Anterior cingulate cortex (tissue), 58 donors: ENCODE measurements around the gene LIPA.
"Not testable (repeated sequence)": the region's sequence is repeated elsewhere in the genome, so short reads cannot be mapped to it uniquely, and the experiment has no call there.

Experiments
- DNase-seq, 58 donors: peaks; one replicate each; lab custom pipeline; 2025; lab: John Stamatoyannopoulos, UW

Gene LIPA

DNA sequence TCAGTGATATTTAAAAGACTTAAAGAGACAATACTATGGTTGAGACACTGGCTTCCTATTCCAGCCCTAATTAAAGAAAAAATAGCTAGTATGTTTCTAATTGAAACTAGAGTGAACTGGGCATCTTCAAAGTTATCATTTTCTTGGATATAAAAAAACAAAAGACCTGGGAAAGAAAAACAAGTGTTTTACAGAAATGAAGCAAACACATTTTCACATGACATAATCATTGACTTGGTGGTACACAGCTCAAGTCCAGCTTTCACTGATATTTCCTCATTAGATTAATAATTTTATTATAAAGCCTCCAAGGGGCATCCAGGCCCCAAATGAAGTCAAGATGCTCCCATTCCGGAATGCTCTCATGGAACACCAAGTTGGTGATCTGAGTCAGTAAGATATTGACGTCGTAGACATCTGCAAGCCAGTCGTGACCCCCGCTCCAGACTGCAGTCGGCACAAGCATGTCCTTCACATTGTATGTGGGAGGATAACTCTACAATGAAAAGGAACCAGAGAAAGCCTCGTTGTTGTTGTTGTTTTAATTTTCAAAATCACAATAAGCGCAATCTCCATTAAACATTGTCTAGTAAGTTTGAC, 36.9 kb downstream of the LIPA start:
- no peak for DNase-seq

DNA sequence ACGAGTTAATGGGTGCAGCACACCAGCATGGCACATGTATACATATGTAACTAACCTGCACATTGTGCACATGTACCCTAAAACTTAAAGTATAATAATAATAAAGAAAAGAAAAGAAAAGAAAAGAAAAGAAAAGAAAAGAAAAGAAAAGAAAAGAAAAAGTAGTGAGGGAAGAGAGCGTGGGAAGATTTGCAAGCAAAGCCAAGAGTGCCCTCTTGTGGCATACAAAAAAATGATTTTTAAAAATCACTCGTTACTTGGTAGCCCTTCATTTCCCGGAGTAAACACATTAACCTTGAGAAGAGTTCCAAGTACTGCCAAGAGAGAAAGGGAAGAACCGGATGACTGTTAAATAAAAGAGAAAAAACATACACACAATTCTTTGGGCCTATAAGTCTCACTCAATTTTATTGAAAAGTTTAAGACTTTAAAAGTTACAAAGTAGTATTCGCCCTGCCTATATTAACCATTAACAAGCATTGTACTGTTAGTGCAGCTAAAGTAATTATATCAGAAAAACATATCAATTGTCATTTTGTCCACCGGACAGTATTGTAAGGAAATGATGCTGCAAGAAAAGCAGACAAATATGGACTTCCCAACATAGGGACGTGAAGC, 38.3 kb downstream of the LIPA start:
- DNase-seq = peak in 2 of 58 donors; percentile 33 to 48

DNA sequence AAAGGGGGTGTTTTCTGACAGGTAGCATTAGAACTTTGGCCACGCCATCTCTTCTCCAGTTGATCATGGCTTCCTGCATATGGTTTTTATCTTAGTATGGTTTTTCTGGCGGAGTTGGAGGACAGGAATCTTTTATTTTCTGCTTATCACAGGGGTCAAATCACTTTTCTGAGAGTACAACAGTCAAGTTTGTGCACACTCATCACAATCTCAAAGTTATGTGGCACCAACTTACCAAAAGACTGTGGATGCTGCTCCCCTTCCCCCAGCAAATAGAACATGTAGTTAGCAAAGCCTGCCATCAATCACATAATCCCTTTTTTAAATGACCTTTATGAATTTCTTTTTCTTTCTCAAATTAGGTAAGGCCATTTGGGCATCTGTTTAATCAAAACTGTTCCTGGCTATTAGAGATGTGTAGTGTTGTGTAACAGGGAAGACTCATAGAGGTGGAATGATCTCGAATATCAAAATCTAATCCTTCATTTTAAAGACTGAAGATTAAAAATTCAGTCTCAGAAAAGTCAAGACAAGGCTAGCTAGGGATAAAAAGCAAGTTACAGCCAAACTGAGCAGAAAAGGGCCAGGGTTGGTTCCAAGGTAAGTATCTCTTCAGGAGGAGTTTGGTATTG, 40.7 kb downstream of the LIPA start:
- no peak for DNase-seq

DNA sequence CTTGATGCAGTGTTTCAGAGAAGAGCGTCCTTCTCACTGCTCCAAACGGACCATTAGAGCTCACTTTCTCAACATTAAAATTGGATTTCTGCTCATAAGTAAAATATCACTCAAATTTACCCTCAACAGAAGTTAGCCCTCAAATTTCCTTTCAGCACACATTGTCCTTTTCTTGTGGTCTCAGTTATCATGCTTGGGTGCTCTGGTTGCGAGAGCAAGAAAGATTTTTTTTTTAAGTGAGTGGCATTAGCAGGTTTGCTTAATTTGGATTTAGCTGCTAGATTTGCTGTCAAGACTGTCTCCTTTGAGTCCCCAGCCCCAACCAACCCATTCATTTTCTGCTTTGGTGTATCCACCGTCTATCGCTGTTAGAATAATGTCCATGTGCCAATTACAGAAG, 41.9 kb downstream of the LIPA start:
- no peak for DNase-seq

DNA sequence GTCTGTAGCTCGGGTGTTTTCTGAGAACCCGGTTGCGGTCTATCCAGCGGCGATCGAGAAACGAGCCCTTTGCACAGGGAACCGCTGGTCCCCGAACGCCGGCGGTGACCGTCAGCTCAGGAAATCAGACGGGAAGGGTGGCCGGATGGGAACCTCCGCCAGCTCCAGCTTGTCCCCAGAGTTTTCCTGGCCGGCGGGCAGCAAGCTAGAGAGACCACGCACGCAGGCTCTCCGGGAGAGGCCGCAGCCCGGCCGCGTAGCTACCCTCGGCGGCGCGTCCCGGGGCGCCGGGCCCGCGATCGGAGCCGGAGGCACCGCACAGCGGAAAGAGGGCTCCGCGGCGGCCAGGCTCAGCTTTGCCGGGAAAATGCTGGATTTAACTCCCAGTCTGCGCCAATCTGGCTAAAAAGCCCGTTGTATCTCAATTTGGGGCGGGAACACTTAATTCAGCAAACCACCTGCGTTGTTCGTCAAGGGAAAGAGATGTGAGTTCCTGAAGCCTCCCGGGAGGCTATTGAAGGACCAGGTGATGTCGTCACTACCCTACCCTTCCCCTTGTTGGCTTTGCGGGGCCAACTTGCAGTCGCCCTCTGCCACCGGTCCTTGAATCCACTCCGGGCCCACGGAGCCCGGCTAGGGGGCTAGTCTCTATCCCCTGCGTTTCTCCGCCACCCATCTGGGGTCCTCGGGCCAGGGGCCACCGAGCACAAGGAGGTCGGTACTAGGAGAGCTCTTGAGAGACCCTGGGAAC, 43.6 kb downstream of the LIPA start:
- peak in 15 of 58 donors; percentile 7 to 68 (median 30) for DNase-seq

DNA sequence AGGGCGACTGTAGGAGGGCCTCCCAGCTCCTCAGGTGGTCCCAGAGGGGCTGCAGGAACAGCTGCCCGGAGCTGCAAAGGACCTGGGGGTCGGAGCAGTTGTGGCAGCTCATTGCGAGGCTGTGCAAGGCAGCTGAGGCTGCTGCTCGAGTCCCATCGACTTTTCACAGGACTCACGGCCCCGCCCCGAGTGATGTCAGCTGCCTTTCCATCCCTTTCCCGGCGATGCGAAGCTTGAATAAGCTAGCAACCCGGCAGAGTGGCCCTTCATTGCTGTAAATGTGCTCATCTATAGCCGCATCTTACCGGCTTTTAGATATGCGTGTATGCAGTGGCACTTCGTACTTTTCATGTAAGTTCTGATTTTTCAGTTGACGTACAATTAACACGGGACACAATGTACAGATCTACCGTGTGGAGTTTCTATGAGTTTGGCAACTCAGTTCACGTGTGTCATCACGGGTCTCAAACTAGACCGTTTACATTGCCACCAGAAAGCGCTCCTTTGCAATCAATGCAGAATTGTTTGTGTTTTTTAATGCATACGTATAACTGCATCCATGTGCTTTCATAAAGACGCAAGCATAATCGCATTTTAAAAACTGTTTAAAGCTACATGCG, 44.3 kb downstream of the LIPA start, which contains the start of gene CH25H:
Gene CH25H, minus strand, starts transcription at position 137 of the 620 bp plus-strand sequence. Its CDS starts 25 bp downstream, at position 112.
- peak in 55 of 58 donors; percentile 25 to 87 (median 69) for DNase-seq

DNA sequence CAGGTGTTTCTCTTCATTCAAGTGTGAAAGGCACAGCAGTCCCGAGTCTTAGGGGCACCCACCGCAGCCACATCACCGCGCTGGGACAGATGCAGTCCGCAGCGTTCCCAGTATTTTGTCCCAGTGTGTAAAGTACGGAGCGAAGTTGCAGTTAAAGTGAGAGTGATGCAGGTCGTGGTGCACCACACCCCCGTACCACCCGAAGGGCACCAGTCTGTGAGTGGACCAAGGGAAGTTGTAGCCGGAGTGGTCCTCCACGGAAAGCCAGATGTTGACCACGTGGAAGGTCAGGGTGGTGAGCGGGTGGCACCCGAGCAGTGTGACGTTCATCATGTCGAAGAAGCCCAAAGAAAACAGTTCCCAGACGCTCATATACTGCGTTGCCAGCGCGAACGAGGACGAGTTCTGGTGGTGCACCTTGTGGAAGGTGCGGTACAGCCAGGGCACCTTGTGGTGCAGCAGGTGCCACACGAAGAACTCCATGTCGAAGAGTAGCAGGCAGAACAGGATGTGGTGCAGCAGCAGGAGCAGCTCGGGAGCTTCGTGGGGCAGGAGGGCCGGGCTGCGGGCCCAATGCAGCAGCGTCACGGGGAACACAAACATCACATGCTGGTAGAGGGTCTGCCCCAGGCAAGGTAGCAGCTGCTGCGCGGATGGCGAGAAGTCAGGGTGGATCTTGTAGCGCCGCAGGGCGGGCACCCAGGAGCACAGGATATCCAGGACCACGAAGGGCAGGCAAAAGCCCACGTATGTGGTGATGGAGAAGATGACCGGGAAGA, 45.0 kb downstream of the LIPA start:
- peak in 19 of 58 donors; percentile 39 to 77 (median 64) for DNase-seq

DNA sequence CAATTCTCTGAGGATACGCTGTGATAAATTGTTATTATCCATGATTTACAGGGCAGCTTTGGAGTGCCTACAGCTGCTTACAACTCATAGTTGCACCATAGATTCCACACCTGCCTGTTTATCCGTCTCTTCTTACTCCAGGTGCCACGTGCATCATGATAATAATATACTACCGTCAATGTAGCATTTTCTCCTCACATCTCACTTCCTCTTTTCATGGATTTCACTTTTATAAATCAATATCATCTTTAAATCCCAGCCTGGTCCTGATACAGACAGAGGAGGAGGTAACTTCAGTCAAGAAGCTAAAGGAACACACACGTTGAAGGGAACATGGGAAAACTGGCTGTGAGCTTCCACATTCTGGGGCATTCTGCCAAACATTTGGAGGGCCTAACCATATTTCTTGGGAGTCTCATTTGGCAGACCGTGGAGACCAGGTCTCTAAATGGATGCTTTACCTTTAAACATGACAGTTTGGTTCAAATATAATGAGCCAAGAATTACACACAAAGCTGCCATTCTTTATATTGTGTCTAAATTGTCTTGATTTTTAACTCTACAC, 46.9 kb downstream of the LIPA start:
- DNase-seq = no peak

DNA sequence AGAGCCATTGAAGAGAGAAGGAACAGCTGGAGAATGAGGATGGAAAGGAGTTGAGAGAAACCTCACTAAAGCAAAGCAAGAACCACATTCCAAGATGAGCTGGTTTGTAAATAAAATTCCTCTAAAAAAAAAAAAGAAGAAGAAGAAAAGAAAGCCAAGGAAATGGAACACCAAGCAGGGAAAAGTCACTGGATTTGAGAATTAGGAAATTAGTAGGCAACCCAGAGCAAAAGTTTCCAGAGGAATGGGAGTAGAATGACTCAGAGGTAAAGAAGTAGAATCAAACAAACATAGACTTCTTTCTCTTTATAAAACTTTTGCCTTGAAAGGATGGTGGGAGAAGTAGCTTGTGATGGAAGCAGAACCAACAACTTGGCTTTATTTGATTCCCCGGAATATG, 48.3 kb downstream of the LIPA start:
- no peak for DNase-seq

DNA sequence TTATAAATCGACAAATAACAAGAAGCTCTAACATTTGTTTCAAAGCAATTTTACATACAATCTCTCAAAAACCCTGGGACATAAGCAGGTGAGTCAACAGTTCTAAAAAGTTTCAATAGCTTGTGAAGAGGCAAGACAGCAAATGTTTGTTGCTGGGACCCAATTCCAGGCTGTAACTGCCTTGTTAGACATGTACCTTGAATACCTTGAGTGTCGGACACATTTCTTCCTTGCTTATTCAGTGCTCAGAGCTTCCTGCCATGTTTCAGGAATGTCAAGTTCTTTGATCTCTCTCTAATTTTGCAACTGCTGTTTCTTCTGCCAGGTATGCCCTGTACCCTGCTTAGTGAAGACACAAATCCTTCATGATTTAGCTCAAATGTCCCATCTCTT, 49.5 kb downstream of the LIPA start:
- DNase-seq = no peak

DNA sequence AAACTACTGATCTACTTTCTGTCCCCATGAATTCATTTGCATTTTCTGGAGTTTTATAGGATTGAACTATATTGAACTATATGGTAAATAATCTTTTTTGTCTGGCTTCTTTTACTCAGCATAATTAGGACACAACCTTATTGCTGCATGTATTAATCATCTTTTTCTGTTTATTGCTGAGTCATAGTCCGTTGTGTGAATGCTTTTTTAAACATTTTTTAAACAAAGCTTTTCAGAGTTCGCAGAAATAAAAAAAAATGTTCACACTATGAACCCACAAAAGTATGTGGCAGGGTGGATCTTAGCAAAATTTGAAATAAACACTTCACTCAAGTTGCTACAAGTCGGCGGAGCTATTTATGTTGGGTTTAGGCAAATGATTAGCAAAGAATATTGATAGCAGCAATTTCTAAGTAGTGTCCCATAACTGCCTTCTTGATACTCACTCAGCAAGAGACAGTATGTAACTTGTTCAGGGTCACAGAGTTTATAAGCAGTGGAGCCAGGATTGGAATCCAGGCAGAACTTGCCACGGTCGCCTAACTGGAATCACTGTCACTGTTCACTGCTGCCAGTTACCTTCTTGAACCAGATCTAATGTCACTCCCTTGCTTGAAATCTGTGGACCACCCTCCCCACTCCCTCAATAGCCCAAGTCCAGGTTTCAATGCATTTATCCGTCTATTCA, 50.1 kb downstream of the LIPA start:
- DNase-seq = no peak

DNA sequence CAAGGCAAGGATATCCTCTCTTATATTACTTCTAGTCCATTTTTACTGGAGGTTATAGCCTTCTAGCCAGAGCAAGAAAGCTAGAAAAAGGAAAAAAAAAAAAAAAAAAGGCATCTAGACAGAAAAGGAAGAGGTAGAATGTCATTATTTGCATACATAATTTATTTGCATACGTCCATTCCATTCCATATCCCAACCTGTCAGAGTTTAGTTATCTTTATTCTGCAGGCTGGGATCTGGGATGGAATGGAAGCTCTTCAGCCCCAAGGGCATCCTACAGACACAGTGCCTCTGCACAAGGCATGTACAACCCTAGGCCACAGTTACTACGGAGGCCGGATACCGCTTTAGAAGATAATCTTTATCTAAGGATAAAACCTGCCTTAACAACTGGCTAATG, 54.1 kb downstream of the LIPA start:
- no peak for DNase-seq

DNA sequence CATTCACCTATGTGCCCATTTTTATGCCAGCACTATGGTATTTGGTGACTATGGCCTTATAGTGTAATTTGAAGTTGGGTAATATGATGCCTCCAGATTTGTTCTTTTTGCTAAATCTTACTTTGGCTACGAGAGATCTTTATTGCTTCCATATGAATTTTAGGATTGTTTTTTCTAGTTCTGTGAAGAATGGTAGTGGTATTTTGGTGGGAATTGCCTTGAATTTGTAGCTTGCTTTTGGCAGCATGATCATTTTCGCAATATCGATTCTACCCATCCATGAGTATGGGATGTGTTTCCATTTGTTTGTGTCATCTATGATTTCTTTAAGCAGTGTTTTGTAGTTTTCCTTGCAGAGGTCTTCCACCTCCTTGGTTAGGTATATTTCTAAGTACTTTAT, 60.3 kb downstream of the LIPA start:
- DNase-seq = not testable (repeated sequence)

DNA sequence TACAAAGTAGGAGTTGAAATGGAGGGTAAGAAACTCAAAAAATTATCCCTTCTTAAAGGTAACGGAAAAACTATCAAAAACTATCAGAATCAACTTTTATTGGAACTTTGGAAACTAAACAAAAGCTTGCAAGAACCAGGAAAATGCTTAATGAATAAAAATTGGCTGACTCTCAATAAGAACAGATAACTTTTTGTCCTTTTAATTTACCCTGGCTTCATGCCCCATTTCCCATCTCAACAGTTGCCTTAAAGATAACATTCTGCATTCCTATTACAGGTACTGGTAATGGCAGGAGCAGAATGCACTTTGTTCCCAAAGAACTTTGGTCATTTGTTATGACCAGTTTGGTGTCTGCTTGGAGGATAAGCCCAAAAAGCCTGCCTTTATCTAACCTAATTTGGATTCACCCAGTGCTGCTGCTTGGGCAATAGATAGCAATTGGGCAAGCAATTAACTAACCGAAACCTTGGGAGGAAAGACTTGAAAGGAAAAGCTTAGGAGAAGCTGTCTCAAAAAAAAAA, 62.3 kb downstream of the LIPA start:
- DNase-seq = no peak

DNA sequence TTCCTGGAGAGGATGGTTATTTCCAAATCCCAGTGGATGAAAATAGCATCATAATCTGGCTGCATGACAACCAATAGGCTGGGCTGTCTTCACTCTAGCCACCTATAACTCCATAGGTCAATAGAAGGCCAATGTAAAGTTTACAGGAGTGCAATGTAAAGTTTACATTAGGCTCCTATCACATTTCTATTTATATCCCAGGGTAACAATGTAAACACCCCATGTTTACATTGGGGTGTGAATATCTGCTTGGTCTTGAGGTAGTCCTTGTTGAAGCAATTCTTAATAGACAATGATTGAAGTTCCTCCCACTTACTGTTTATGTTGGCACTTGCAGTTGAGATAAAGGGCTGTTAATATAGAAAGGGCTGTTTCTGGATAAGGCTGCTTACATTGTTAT, 65.9 kb downstream of the LIPA start:
- no peak for DNase-seq

DNA sequence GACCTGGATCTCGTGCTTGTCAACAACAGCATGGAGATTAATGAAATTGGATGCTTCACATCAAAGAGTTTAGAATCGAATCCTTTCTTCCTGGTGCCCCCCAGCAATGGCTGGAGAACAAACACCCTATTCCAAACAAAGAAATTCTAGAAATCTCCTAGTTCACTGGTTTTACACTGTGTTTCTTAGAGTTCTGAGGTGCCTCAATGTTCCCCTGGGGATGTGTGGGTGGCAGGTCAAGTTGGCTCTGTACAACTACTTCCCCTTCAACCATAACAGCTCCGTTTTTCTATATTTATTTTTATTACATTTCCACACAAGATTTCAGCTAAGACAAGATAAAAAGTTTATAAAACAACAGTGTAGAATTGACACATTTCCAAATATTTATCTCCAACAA, 66.9 kb downstream of the LIPA start:
- no peak for DNase-seq

DNA sequence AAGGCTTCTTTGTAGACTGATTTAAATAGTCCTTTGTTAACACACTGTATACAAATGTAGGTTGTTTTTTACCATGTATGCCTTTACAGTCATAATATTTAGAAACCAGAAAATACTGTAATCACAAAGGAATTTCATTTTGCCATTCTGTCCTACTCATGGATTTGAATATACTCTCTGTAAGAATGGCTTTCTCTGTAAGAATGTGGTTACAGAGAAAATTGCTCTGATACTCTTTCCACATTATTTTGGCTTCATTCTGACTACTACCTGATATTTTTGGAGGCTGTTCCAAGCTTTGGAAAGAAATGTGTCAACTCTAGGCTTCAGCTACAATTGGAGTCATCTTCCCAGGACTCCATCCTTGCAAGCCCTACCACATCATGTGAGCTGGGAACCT, 68.0 kb downstream of the LIPA start:
- DNase-seq = no peak

DNA sequence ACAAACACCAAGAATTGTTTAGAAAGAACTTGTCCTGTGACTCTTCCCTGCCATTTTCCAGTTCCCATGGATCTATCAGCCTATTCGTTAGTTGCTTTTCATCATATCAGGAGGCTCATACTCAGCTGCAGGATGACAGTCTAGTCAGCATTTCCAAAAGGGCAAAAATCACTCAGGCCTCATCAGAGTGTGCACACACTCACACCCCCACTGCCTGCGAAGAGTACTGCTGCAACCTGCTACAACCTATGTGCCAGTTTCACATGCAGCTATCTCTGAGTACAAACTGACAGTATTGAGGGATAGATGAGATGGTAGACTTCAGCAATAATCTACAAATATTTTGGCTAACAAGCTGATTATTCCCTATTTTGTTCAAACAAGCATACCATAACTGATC, 68.7 kb downstream of the LIPA start:
- DNase-seq = no peak

DNA sequence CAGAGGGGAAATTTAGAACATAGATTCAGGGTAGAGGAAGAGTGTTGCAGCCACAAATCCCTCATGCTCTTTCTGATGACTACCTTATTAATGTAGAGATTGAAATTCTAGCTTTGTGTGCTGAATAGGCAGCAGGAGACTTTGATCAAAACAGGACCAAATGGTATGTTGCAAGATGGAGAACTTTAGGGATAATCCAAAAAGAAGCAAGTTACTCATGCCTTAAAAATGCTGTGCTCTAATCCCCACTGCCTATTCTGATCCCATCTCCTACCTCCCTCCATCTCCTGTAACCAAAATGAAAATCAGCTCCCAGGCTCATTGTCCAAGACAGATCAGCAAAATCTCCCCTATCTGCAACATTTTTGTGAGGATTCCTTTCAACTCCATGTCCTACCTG, 75.8 kb downstream of the LIPA start:
- DNase-seq = no peak
